CD4-positive, alpha-beta T cell treated with Interleukin-10 for 1 hour (primary cell): ENCODE data around the gene PES1.
"Not testable (repeated sequence)": the region's sequence is repeated elsewhere in the genome, so short reads cannot be mapped to it uniquely, and the experiment has no call there.

Experiments
- DNase-seq: peaks from one replicate; pipeline ENCODE4 v3.0.0-alpha.2; 2020

The PES1 gene

GRCh38 chr22:30591588-30592359, at the start of gene PES1:
PES1 (minus strand) TSS chr22:30591910; CDS start chr22:30591833, 77 bp downstream.
- DNase-seq: peak; percentile 98

GRCh38 chr22:30640839-30641430, 49.2 kb upstream of the PES1 start:
- DNase-seq: no peak

DNA sequence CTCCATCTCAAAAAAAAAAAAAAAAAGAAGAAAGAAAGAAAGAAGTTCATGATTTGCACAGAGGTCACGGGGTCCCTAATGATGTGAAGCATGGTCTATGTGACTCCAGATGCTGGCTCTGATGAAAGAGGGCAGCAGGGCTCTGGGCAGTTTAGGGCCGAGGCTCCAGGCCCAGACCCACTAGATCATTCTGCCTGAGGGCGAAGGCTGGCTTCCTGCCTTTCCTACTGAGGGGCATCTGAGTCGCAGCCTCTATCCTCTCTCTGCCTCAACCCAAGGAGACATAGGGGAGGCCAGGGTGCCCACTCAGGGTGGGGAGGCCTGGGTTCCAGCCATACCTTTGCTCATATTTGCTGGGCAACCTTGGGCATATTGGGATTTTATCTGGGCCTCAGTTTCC, 48.7 kb upstream of the PES1 start:
- no peak for DNase-seq

GRCh38 chr22:30637701-30638114, 46.0 kb upstream of the PES1 start:
- DNase-seq: no peak

- no peak for DNase-seq
Observed at GRCh38 chr22:30636226-30637077, 44.7 kb upstream of the PES1 start.

DNA sequence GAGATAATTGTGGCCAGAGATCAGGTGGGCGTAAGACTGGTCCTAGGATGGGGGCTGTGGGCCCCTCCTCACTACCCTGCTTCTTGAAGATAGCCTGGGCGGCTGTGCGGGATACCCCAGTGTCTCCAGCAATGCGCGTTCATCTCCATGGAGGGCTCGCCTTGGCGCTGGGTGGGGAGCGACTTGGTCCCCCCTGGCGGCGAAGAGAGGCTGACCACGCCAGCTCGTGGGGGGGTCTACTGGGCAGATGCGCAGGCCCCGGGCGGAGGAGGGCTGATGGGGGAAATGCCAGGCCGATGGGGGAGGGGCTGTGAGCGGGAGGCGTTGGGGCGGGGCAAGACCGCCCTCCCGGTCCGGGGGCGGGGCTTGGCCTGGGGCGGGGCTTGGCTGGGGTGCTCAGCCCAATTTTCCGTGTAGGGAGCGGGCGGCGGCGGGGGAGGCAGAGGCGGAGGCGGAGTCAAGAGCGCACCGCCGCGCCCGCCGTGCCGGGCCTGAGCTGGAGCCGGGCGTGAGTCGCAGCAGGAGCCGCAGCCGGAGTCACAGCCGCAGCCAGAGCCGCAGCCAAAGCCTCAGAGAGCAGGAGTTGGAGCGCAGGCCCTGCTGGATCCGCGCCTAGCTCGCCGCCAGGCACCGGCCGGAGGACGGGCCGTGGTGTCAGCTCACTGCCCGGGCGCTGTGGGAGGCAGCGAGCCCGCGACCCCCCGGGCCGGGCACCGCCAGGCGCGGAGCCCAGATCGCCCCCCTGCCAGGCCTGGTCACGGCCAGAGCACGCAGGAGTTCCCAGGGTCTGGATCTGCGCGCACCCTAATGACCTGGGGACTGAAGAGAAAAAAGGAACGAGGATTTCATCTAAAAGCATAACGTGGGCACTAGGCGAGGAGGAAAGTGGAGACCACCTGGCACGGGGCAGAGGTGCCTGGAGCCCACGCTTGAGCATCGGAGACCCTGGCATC, 43.8 kb upstream of the PES1 start, which contains the start of gene SLC35E4:
TSS of gene SLC35E4 (plus strand) at position 509 of the 953 bp plus-strand sequence. CDS start 670 bp downstream, outside the sequence.
- peak; percentile 96 for DNase-seq

GRCh38 chr22:30634471-30635233, 42.9 kb upstream of the PES1 start:
- peak; percentile 90 for DNase-seq

DNA sequence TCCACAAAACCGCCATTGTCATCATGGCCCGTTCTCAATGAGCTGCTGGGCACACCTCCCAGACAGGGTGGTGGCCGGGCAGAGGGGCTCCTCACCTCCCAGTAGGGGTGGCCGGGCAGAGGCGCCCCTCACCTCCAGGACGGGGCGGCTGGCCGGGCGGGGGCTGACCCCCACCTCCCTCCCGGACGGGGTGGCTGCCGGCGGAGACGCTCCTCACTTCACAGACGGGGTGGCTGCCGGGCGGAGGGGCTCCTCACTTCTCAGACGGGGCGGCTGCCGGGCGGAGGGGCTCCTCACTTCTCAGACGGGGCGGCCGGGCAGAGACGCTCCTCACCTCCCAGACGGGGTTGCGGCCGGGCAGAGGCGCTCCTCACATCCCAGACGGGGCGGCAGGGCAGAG, 39.8 kb upstream of the PES1 start:
- not testable (repeated sequence) for DNase-seq

- DNase-seq: no peak
Observed at GRCh38 chr22:30628491-30628890, 36.8 kb upstream of the PES1 start.

GRCh38 chr22:30627471-30627870, 35.8 kb upstream of the PES1 start:
- no peak for DNase-seq

DNA sequence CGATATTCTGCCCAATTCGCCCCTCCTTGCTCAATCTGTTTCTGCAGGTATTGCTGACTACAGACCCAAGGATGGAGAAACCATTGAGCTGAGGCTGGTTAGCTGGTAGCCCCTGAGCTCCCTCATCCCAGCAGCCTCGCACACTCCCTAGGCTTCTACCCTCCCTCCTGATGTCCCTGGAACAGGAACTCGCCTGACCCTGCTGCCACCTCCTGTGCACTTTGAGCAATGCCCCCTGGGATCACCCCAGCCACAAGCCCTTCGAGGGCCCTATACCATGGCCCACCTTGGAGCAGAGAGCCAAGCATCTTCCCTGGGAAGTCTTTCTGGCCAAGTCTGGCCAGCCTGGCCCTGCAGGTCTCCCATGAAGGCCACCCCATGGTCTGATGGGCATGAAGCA, 34.7 kb upstream of the PES1 start:
- DNase-seq: no peak

DNA sequence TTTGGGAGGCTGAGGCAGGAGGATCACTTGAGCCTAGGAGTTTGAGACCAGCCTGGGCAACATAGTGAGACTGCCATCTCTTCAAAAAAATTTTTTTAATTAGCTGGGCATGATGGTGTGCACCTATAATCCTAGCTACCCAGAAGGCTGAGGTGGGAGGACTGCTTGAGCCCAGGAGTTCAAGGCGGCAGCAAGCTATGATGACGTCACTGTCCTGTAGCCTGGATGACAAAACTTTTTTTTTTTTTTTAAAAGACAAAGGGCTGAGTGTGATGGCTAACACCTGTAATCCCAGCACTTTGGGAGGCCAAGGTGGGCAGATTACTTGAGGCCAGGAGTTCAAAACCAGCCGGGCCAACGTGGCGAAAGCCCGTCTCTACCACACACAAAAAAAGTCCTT, 28.2 kb upstream of the PES1 start:
- DNase-seq: not testable (repeated sequence)

GRCh38 chr22:30617819-30618218, 26.1 kb upstream of the PES1 start:
- DNase-seq: no peak

- DNase-seq: no peak
Observed at GRCh38 chr22:30615543-30615954, 23.8 kb upstream of the PES1 start.

- DNase-seq: no peak
Observed at GRCh38 chr22:30614879-30615278, 23.2 kb upstream of the PES1 start.

- no peak for DNase-seq
Observed at GRCh38 chr22:30614268-30614667, 22.6 kb upstream of the PES1 start.

GRCh38 chr22:30612789-30613188, 21.1 kb upstream of the PES1 start:
- no peak for DNase-seq

- no peak for DNase-seq
Observed at GRCh38 chr22:30611197-30611596, 19.5 kb upstream of the PES1 start.

- no peak for DNase-seq
Observed at GRCh38 chr22:30610299-30610698, 18.6 kb upstream of the PES1 start.

GRCh38 chr22:30609260-30610185, 17.8 kb upstream of the PES1 start:
- DNase-seq: peak; percentile 14
